Measurements from ENCODE around the gene DOHH. TPM values are rescaled to one million over a fixed set of nuclear protein-coding genes. Genes with fewer than 3 reads are reported as not detected.

The DOHH gene
- total RNA-seq, 1 donor from 2014 or later = 15.0 TPM

GRCh38 chr19:3507371-3508120, 7.1 kb upstream of the DOHH start:
- H3K4me1 ChIP-seq = peaks cover 61% of the 10 kb centered on the region
- peak overlapping the region; percentile 93 to 97 for H3K4me3 ChIP-seq
- H3K27ac ChIP-seq = peak overlapping the region; percentile 96
- DNase-seq (ENCODE audit: extremely low spot score in 2 of 2) = no peak
- H3K9me3 ChIP-seq = no peaks in the 10 kb centered on the region
- TF ChIP-seq CTCF (IDR thresholded peaks at IDR 0.05) = no peak
- TF ChIP-seq POLR2AphosphoS5 (IDR thresholded peaks at IDR 0.05; ENCODE audit: insufficient read depth in 1 of 2, low read depth in 1 of 2) = no peak
- H3K36me3 ChIP-seq = peaks cover 0 to 4% of the 10 kb centered on the region in 2 donors
- no peaks in the 10 kb centered on the region for H3K27me3 ChIP-seq
- intact Hi-C loops (cut with DNase I) = no loop called here

GRCh38 chr19:3506384-3507340, 6.2 kb upstream of the DOHH start:
- peak overlapping the region; percentile 96 for H3K27ac ChIP-seq
- peaks cover 56% of the 10 kb centered on the region for H3K4me1 ChIP-seq
- H3K36me3 ChIP-seq = peaks cover 0 to 4% of the 10 kb centered on the region in 2 donors
- DNase-seq (ENCODE audit: extremely low spot score in 2 of 2) = no peak
- intact Hi-C loops (cut with DNase I) = no loop called here
- H3K27me3 ChIP-seq = no peaks in the 10 kb centered on the region
- no peaks in the 10 kb centered on the region for H3K9me3 ChIP-seq
- TF ChIP-seq POLR2AphosphoS5 (IDR thresholded peaks at IDR 0.05; ENCODE audit: insufficient read depth in 1 of 2, low read depth in 1 of 2) (no peak), CTCF (IDR thresholded peaks at IDR 0.05) (no peak), POLR2A (IDR thresholded peaks at IDR 0.05) (no peak)
- H3K4me3 ChIP-seq = peak overlapping the region; percentile 93 to 97

GRCh38 chr19:3505598-3506383, 5.3 kb upstream of the DOHH start, which contains the start of gene FZR1:
Gene FZR1, plus strand, starts transcription at chr19:3506311. Its CDS starts 16,679 bp downstream, at chr19:3522990.
- H3K4me3 ChIP-seq = peak within 1 kb of the TSS; percentile 93 to 97
- peaks cover 48% of the 10 kb centered on the region for H3K4me1 ChIP-seq
- peaks cover 0 to 3% of the 10 kb centered on the region in 2 donors for H3K36me3 ChIP-seq
- intact Hi-C loops (cut with DNase I) = no loop called here
- peak within 1 kb of the TSS; percentile 96 for H3K27ac ChIP-seq
- DNase-seq (ENCODE audit: extremely low spot score in 2 of 2) = peak in 1 of 2 donors; percentile 98
- no peaks in the 10 kb centered on the region for H3K27me3 ChIP-seq
- TF ChIP-seq POLR2A (IDR thresholded peaks at IDR 0.05) (peak in 1 of 2 donors; percentile 82), CTCF (IDR thresholded peaks at IDR 0.05) (no peak), POLR2AphosphoS5 (IDR thresholded peaks at IDR 0.05; ENCODE audit: insufficient read depth in 1 of 2, low read depth in 1 of 2) (peak; percentile 82 to 93)
- no peaks in the 10 kb centered on the region for H3K9me3 ChIP-seq

- Histone ChIP-seq H3K27ac (no peak overlapping the region), H3K4me1 (peaks cover 46% of the 10 kb centered on the region), H3K36me3 (no peaks in the 10 kb centered on the region), H3K4me3 (no peak overlapping the region), H3K9me3 (no peaks in the 10 kb centered on the region), H3K27me3 (no peaks in the 10 kb centered on the region)
- intact Hi-C loops (cut with DNase I) = no loop called here
- no peak for DNase-seq (ENCODE audit: extremely low spot score in 2 of 2)
- TF ChIP-seq CTCF (IDR thresholded peaks at IDR 0.05) = no peak
- TF ChIP-seq POLR2AphosphoS5 (IDR thresholded peaks at IDR 0.05; ENCODE audit: insufficient read depth in 1 of 2, low read depth in 1 of 2) = no peak
- no peak for TF ChIP-seq POLR2A (IDR thresholded peaks at IDR 0.05)
Measured at GRCh38 chr19:3504735-3505134, 4.3 kb upstream of the DOHH start.

All from vagina (tissue), 2 donors.